Heart left ventricle (tissue), 16 donors: ENCODE results near the gene HS3ST5. TPM values are rescaled to one million over a fixed set of nuclear protein-coding genes. Genes with fewer than 3 reads are reported as not detected.

Source experiments
- ATAC-seq, 4 donors: fragments of 200-7000 bp; cut with Tn5 transposase; one replicate each; pipeline ENCODE4 v1.9.1; 2020 to 2022; ENCODE audit warnings: moderate library complexity in 4 of 4, mild to moderate bottlenecking in 3 of 4, moderate number of reproducible peaks in 1 of 4
- DNase-seq, 5 donors: peaks; one replicate each; pipeline ENCODE4 v3.0.0-alpha.2; 2020
- H3K27ac ChIP-seq, 12 donors: fragments of 200-600 bp; sonication (generic) in 4 of 12; one replicate each; pipeline versions ENCODE4 v1.5.0 to v1.8.0; 2016 to 2022; ENCODE audit warnings: mild to moderate bottlenecking in 2 of 12
- H3K27me3 ChIP-seq, 9 donors: fragments of 200-600 bp; sonication (generic) in 2 of 9; one replicate each; pipeline versions ENCODE4 v1.5.1 to v1.8.0; 2016 to 2022; ENCODE audit warnings: mild to moderate bottlenecking in 3 of 9
- H3K36me3 ChIP-seq, 9 donors: fragments of 200-600 bp; sonication (generic) in 2 of 9; one replicate each; pipeline versions ENCODE4 v1.5.0 to v1.8.0; 2018 to 2022; ENCODE audit warnings: mild to moderate bottlenecking in 2 of 9
- H3K4me1 ChIP-seq, 12 donors: fragments of 200-600 bp; sonication (generic) in 4 of 12; one replicate each; pipeline versions ENCODE4 v1.5.0 to v1.8.0; 2016 to 2022; ENCODE audit warnings: mild to moderate bottlenecking in 3 of 12
- H3K4me3 ChIP-seq, 12 donors: fragments of 200-600 bp; sonication (generic) in 4 of 12; one replicate each; pipeline versions ENCODE4 v1.5.0 to v1.8.0; 2017 to 2022; ENCODE audit warnings: mild to moderate bottlenecking in 9 of 12, moderate library complexity in 4 of 12
- H3K9me3 ChIP-seq, 12 donors: fragments of 200-600 bp; sonication (generic) in 4 of 12; one replicate each; pipeline versions ENCODE4 v1.5.0 to v1.8.0; 2016 to 2022; ENCODE audit warnings: mild to moderate bottlenecking in 1 of 12
- CTCF ChIP-seq, 12 donors: fragments of 200-600 bp; sonication (generic) in 4 of 12; IDR thresholded peaks; one replicate each; pipeline versions ENCODE4 v1.5.0 to v1.8.0; 2018 to 2022; ENCODE audit warnings: antibody characterized with exemption in 12 of 12, mild to moderate bottlenecking in 5 of 12
- POLR2A ChIP-seq, 2 donors: fragments of 450-650 bp; IDR thresholded peaks; one replicate each; pipeline ENCODE4 v1.6.1; 2017; ENCODE audit warnings: antibody characterized with exemption in 2 of 2, mild to moderate bottlenecking in 2 of 2, moderate library complexity in 2 of 2
- WGBS, 4 donors: extraction: QIAGEN DNeasy Blood & Tissue Kit in 2 of 4; methylation state at CpG; one replicate each; pipeline versions ENCODE4 v1.1.5 to v1.1.7; 2013 to 2018; 5-methylcytosine and 5-hydroxymethylcytosine counted together
- intact Hi-C, 10 donors: fragments of 100-400 bp; cut with DNase I; formaldehyde crosslinking; loops; one replicate each; pipeline versions ENCODE4 v1.11.1 to v1.14.2; 2022
- polyA plus RNA-seq, 2 donors: library from polyadenylated mRNA; stranded (reverse); fragments of 200-250 nt; gene quantifications; one replicate each; pipeline ENCODE4 v1.2.3, GENCODE V29; 2013
- total RNA-seq, 9 donors: library from RNA; depleted of rRNA in 2 of 9; stranded (reverse); fragments of >200 nt in 2 of 9; fragmentation: NEBNext Ultra II Directional in 3 of 9; extraction: Animal tissue kit (Norgen Biotek cat#: 25700) in 3 of 9; gene quantifications; one replicate each; pipeline versions ENCODE4 v1.1.0 to v1.2.4, GENCODE V29; 2016 to 2023
- donor health status: ischemic (EF 13 %, LVEDD 7.1; RV severe dilation, severe dysfunction).
- donor health status: healthy with polysubstance abuse.
- donor health status: DM: no; HTN: yes; CAD: no.
- donor health status: DM: no; HTN: no; CAD: no.
- donor health status: ischemic (EF 25% LVEDD 6.9; RV normal size, moderate dysfunction).
- donor health status: ischemic (EF 25% LVEDD 5.7; RV mildly dilated, moderate dysfunction).
- donor health status: healthy.
- donor health status: DM: yes; HTN: yes; CAD: no.
- donor health status: ischemic (EF 35%, LVEDD 5.7; RV mildly dilated, moderate dysfunction).
- donor health status: nonischemic (EF 11% LVEDD 7.7; RV severe dilation, severe dysfunction).
- donor health status: DM: yes; HTN: yes; CAD: no.
- donor health status: PGD.
- donor health status: ischemic (EF 29% LVEDD 5.4; RV normal size, mild dysfunction).
- donor health status: nonischemic (EF 23%, LVEDD 6.1; RV moderate dilation, normal function).

HS3ST5 gene
- total and polyA plus RNA-seq, 11 donors: not detected

- H3K36me3 ChIP-seq: no peaks in the 10 kb centered on the region
- H3K4me1 ChIP-seq: no peaks in the 10 kb centered on the region
- no peaks in the 10 kb centered on the region for H3K9me3 ChIP-seq
- DNase-seq (no peak), ATAC-seq (no peak)
- TF ChIP-seq CTCF (IDR thresholded peaks at IDR 0.05) (no peak), POLR2A (IDR thresholded peaks at IDR 0.05) (no peak)
- H3K27ac ChIP-seq: no peak overlapping the region
- peaks cover 0 to 4% (median 0%) of the 10 kb centered on the region in 9 donors for H3K27me3 ChIP-seq
- H3K4me3 ChIP-seq: no peak overlapping the region
- intact Hi-C loops: no loop called here
These were observed 24.1 kb upstream of the HS3ST5 start for GRCh38 chr6:114366899-114367298.

- no peak for DNase-seq
- Histone ChIP-seq H3K4me3 (no peak overlapping the region), H3K27me3 (peaks cover 0 to 4% (median 0%) of the 10 kb centered on the region in 9 donors), H3K4me1 (no peaks in the 10 kb centered on the region), H3K27ac (no peak overlapping the region), H3K9me3 (no peaks in the 10 kb centered on the region), H3K36me3 (no peaks in the 10 kb centered on the region)
- TF ChIP-seq POLR2A (IDR thresholded peaks at IDR 0.05) (no peak), CTCF (IDR thresholded peaks at IDR 0.05) (no peak)
- WGBS, 4 donors: 80 to 95% (median 88%) methylated on average over 1 of the region's 1 CpG
- intact Hi-C loops: no loop called here
- no peak for ATAC-seq
These were observed 21.5 kb upstream of the HS3ST5 start for GRCh38 chr6:114364301-114364700.

GRCh38 chr6:114362957-114363356, 20.1 kb upstream of the HS3ST5 start:
- no peak for DNase-seq
- Histone ChIP-seq H3K36me3 (no peaks in the 10 kb centered on the region), H3K4me1 (no peaks in the 10 kb centered on the region), H3K9me3 (no peaks in the 10 kb centered on the region), H3K27me3 (peaks cover 0 to 4% (median 0%) of the 10 kb centered on the region in 9 donors), H3K4me3 (no peak overlapping the region), H3K27ac (no peak overlapping the region)
- intact Hi-C loops: no loop called here
- ATAC-seq: no peak
- TF ChIP-seq CTCF (IDR thresholded peaks at IDR 0.05) (no peak), POLR2A (IDR thresholded peaks at IDR 0.05) (no peak)
- 93 to 100% (median 96%) methylated on average over 2 of the region's 2 CpGs for WGBS, 4 donors

- no peak for DNase-seq
- Histone ChIP-seq H3K27ac (no peak overlapping the region), H3K9me3 (no peaks in the 10 kb centered on the region), H3K4me1 (no peaks in the 10 kb centered on the region), H3K27me3 (peaks cover 0 to 4% (median 0%) of the 10 kb centered on the region in 9 donors), H3K4me3 (no peak overlapping the region), H3K36me3 (no peaks in the 10 kb centered on the region)
- no peak for TF ChIP-seq POLR2A (IDR thresholded peaks at IDR 0.05)
- TF ChIP-seq CTCF (IDR thresholded peaks at IDR 0.05): no peak
- WGBS, 4 donors: 63 to 71% (median 67%) methylated on average over 4 of the region's 4 CpGs
- intact Hi-C loops: no loop called here
- no peak for ATAC-seq
These were observed 19.6 kb upstream of the HS3ST5 start for GRCh38 chr6:114362396-114362795.
